OCI-LY1 (cell line): ENCODE data around the gene TNS1.

Experiments used
- CTCF ChIP-seq: fragments of 200-600 bp; sonication (generic), shearing (Covaris generic); IDR thresholded peaks from 2 replicates; pipeline ENCODE4 v1.5.1; 2017; ENCODE audit warnings: mild to moderate bottlenecking, antibody characterized with exemption, low read length, moderate library complexity, mixed read lengths
- EZH2 ChIP-seq: fragments of 200-600 bp; sonication (generic), shearing (Covaris generic); IDR thresholded peaks from 2 replicates; pipeline ENCODE4 v1.8.0; 2017; ENCODE audit warnings: borderline replicate concordance, mixed run types, mild to moderate bottlenecking, antibody characterized with exemption, low read length, moderate library complexity, mixed read lengths

DNA sequence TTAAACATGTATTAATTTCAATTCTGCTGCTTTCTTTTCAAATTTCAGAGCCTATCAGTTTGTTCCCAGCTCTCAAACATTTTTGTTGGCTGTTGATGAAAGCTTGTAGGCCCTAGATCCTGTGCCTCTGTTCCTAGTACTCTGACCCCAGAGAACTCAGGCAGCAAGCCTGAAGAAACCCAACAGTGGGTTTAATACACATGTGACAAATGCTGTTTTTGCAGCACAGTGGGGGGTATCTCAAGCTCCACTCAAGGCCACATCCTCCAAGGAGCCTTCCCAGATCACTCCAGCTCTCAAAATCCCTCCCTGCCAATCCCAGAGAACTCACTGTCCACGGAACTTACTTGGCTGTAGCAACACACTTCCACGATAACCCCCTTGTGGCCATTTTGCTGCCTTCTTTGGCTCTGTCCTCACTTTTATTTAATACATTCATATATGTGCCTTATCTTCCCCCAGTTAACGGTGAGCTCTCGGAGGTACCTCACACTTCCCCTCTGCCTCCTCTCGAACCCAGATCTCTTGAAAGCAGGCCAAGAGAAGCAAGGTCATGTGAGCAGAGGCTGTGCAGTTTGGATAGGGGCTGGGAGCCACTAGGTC, 122.4 kb downstream of the TNS1 start:
- TF ChIP-seq CTCF: no peak
- no peak for TF ChIP-seq EZH2
